ENCODE results near the gene RALGAPA1. TPM values are rescaled to one million over a fixed set of nuclear protein-coding genes. Genes with fewer than 3 reads are reported as not detected.

Gene RALGAPA1
- total and polyA plus RNA-seq, 2 donors (not counting 1 experiment from before 2014, with no cell fraction given) = 7.2 to 34.5 TPM

DNA sequence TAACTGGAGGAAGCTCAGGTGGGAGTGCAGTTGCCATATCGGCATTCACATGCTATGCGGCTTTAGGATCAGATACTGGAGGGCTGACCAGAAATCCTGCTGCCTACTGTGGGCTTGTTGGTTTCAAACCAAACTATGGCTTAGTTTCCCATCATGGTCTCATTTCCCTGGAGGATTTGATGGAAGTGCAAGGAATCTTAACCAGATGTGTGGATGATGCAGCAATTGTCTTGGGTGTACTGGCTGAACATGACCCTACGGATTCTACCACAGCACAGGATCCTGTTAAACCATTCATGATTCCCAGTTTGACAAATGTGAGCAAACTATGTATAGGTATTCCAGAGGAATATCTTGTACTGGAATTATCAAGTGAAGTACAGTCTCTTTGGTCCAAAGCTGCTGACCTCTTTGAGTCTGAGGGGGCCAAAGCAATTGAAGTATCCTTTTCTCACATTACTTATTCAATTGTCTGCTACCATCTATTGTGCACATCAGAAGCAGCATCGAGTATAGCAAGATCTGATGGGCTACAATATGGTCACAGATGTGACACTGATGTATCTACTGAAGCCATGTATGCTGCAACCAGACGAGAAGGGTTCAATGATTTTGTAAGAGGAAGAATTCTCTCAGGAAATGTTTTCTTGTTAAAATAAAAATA, 42.9 kb downstream of the RALGAPA1 start:
- Histone ChIP-seq H3K4me3 (replicated peaks in 1 of 4; ENCODE audit: control extremely low read depth in 1 of 4, insufficient read depth in 1 of 4, low read depth in 3 of 4, low read length in 4 of 4) (no peak overlapping the region), H3K27me3 (ENCODE audit: control insufficient read depth, insufficient read depth, low read length) (no peaks in the 10 kb centered on the region), H3K79me2 (ENCODE audit: control insufficient read depth, insufficient read depth, low read length) (no peaks in the 10 kb centered on the region), H4K20me1 (ENCODE audit: control insufficient read depth, extremely low read depth, insufficient read depth, low read length) (no peaks in the 10 kb centered on the region), H3K27ac (ENCODE audit: insufficient read depth, low read length) (no peak overlapping the region), H3K9ac (ENCODE audit: insufficient read depth, low read length) (no peak overlapping the region), H3K36me3 (ENCODE audit: control insufficient read depth, insufficient read depth, low read length) (no peaks in the 10 kb centered on the region), H3K9me3 (ENCODE audit: control insufficient read depth, insufficient read depth, low read depth, low read length) (no peaks in the 10 kb centered on the region), H2AFZ (ENCODE audit: low read length) (no peak overlapping the region), H3K4me2 (ENCODE audit: extremely low read depth, insufficient read depth, low read length) (no peak overlapping the region), H3K4me1 (ENCODE audit: control insufficient read depth, extremely low read depth, insufficient read depth, low read length) (no peaks in the 10 kb centered on the region)
- TF ChIP-seq, protein P1, sequence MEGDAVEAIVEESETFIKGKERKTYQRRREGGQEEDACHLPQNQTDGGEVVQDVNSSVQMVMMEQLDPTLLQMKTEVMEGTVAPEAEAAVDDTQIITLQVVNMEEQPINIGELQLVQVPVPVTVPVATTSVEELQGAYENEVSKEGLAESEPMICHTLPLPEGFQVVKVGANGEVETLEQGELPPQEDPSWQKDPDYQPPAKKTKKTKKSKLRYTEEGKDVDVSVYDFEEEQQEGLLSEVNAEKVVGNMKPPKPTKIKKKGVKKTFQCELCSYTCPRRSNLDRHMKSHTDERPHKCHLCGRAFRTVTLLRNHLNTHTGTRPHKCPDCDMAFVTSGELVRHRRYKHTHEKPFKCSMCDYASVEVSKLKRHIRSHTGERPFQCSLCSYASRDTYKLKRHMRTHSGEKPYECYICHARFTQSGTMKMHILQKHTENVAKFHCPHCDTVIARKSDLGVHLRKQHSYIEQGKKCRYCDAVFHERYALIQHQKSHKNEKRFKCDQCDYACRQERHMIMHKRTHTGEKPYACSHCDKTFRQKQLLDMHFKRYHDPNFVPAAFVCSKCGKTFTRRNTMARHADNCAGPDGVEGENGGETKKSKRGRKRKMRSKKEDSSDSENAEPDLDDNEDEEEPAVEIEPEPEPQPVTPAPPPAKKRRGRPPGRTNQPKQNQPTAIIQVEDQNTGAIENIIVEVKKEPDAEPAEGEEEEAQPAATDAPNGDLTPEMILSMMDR (conservative IDR thresholded peaks at IDR 0.05 in 1 of 2, IDR thresholded peaks at IDR 0.05 in 1 of 2; ENCODE audit: low read depth in 1 of 2, low read length in 2 of 2) = no peak
- no peak for TF ChIP-seq EZH2 (IDR thresholded peaks at IDR 0.05; ENCODE audit: low read length, missing control alignments)
- DNase-seq (ENCODE audit: low read depth in 2 of 2) = no peak

DNA sequence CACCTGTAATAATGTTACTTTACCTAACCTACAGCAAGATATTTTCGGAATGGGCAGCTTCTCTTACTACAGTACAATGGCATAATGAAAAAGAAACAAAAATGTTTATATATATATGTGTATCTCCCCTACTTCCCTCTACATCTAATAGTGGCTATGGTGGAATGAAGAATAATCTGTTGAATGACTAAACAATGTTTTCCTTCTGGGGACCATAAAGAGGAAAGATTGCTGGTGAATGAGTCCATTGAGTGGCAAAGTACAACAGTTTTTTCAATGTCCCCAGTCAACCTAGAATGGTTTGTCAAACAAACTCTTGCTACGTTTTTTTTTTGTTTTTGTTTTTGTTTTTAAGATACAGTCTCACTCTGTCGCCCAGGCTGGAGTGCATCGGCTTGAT, 47.2 kb downstream of the RALGAPA1 start:
- Histone ChIP-seq H3K4me2 (ENCODE audit: extremely low read depth, insufficient read depth, low read length) (no peak overlapping the region), H3K79me2 (ENCODE audit: control insufficient read depth, insufficient read depth, low read length) (no peaks in the 10 kb centered on the region), H3K27ac (ENCODE audit: insufficient read depth, low read length) (no peak overlapping the region), H4K20me1 (ENCODE audit: control insufficient read depth, extremely low read depth, insufficient read depth, low read length) (no peaks in the 10 kb centered on the region), H3K9me3 (ENCODE audit: control insufficient read depth, insufficient read depth, low read depth, low read length) (no peaks in the 10 kb centered on the region), H3K4me1 (ENCODE audit: control insufficient read depth, extremely low read depth, insufficient read depth, low read length) (no peaks in the 10 kb centered on the region), H3K4me3 (replicated peaks in 1 of 4; ENCODE audit: control extremely low read depth in 1 of 4, insufficient read depth in 1 of 4, low read depth in 3 of 4, low read length in 4 of 4) (no peak overlapping the region), H3K27me3 (ENCODE audit: control insufficient read depth, insufficient read depth, low read length) (no peaks in the 10 kb centered on the region), H3K9ac (ENCODE audit: insufficient read depth, low read length) (no peak overlapping the region), H3K36me3 (ENCODE audit: control insufficient read depth, insufficient read depth, low read length) (no peaks in the 10 kb centered on the region), H2AFZ (ENCODE audit: low read length) (no peak overlapping the region)
- DNase-seq (ENCODE audit: low read depth in 2 of 2) = no peak
- no peak for TF ChIP-seq EZH2 (IDR thresholded peaks at IDR 0.05; ENCODE audit: low read length, missing control alignments)
- TF ChIP-seq, protein P1 (conservative IDR thresholded peaks at IDR 0.05 in 1 of 2, IDR thresholded peaks at IDR 0.05 in 1 of 2; ENCODE audit: low read depth in 1 of 2, low read length in 2 of 2) = no peak

DNA sequence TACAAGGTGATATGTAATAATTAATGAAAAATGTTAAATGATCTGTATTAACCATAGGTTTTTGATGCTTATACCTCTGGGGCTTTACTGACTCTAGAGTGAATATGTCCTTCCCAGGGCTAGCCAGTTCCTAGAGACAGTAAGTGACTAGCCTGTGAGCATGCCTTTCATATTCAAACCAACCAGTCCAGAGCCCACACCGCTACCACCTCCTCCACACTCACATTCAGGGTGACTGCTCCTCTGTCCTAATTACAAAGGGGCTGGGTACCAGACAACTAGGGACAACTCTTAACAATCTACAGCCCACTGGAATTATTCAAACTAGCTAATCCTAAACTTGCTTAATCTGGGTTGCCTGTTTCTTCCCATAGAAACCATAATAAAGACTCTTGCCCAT, 49.0 kb downstream of the RALGAPA1 start:
- no peaks in the 10 kb centered on the region for H4K20me1 ChIP-seq (ENCODE audit: control insufficient read depth, extremely low read depth, insufficient read depth, low read length)
- no peaks in the 10 kb centered on the region for H3K27me3 ChIP-seq (ENCODE audit: control insufficient read depth, insufficient read depth, low read length)
- DNase-seq (ENCODE audit: low read depth in 2 of 2) = no peak
- no peak for TF ChIP-seq EZH2 (IDR thresholded peaks at IDR 0.05; ENCODE audit: low read length, missing control alignments)
- TF ChIP-seq, protein P1 (conservative IDR thresholded peaks at IDR 0.05 in 1 of 2, IDR thresholded peaks at IDR 0.05 in 1 of 2; ENCODE audit: low read depth in 1 of 2, low read length in 2 of 2) = no peak
- no peak overlapping the region for H3K4me2 ChIP-seq (ENCODE audit: extremely low read depth, insufficient read depth, low read length)
- no peaks in the 10 kb centered on the region for H3K79me2 ChIP-seq (ENCODE audit: control insufficient read depth, insufficient read depth, low read length)
- H2AFZ ChIP-seq (ENCODE audit: low read length) = no peak overlapping the region
- no peaks in the 10 kb centered on the region for H3K36me3 ChIP-seq (ENCODE audit: control insufficient read depth, insufficient read depth, low read length)
- H3K9me3 ChIP-seq (ENCODE audit: control insufficient read depth, insufficient read depth, low read depth, low read length) = no peaks in the 10 kb centered on the region
- H3K4me3 ChIP-seq (replicated peaks in 1 of 4; ENCODE audit: control extremely low read depth in 1 of 4, insufficient read depth in 1 of 4, low read depth in 3 of 4, low read length in 4 of 4) = no peak overlapping the region
- no peak overlapping the region for H3K27ac ChIP-seq (ENCODE audit: insufficient read depth, low read length)
- no peak overlapping the region for H3K9ac ChIP-seq (ENCODE audit: insufficient read depth, low read length)
- no peaks in the 10 kb centered on the region for H3K4me1 ChIP-seq (ENCODE audit: control insufficient read depth, extremely low read depth, insufficient read depth, low read length)

Data from fibroblast of lung (primary cell).